NCI-H1436 treated with DMSO at 0.1 percent for 48 hours (cell line): Measurements from ENCODE around the gene CLEC20A.
"Not testable (repeated sequence)": the region's sequence is repeated elsewhere in the genome, so short reads cannot be mapped to it uniquely, and the experiment has no call there.

Experiments
- DNase-seq: peaks from one replicate; lab custom pipeline; 2025; lab: John Stamatoyannopoulos, UW

Gene CLEC20A

DNA sequence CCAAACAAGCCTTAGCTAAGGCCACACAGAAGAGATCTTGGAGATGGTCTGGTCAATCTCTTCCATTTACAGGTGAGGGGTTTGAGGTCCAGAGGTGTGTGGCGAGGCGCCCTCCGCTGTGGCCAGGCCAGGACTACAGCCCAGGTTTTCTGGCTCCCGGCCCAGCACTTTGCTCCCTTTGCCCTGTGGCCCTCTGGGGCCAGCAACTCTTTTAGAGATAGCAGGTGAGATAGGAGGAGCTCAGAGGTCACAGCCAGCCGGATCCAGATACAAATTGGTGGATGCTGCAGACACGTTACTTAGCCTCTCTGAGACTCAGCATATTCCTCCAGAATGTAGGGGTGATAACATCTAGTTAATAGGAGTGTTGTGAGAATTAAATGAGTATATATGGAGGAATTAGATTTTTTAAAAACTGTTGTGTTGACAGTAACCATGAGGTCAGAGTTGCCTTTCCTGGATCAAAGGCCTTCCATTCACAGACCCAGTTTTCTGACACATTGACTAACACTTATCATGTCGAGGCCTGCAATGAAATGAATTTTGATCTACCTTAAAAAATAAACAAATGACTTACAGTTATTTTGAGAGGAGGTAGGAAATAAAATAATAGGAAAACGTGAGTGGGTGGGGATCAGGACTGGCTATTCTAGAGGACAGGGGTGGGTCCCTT, 32.7 kb upstream of the CLEC20A start:
- no peak for DNase-seq

DNA sequence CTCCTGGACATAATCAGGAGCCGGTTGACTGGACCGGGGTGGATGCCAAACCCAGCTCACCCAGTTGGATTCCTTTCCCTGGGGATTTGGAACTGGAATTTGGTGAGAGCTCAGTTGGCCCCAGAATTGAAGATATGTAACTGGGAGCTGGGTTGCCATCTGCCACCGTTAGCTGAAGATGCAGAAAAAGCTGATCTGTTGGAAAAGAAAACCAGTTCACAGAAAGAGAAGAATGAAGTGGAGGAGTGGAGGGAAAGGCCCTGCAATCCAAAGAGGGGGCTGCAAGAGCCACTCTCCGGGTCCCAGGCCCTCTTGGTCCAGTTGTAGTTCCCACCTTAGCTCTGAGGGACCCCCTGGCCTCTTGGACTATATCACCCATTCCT, 32.2 kb upstream of the CLEC20A start:
- no peak for DNase-seq

DNA sequence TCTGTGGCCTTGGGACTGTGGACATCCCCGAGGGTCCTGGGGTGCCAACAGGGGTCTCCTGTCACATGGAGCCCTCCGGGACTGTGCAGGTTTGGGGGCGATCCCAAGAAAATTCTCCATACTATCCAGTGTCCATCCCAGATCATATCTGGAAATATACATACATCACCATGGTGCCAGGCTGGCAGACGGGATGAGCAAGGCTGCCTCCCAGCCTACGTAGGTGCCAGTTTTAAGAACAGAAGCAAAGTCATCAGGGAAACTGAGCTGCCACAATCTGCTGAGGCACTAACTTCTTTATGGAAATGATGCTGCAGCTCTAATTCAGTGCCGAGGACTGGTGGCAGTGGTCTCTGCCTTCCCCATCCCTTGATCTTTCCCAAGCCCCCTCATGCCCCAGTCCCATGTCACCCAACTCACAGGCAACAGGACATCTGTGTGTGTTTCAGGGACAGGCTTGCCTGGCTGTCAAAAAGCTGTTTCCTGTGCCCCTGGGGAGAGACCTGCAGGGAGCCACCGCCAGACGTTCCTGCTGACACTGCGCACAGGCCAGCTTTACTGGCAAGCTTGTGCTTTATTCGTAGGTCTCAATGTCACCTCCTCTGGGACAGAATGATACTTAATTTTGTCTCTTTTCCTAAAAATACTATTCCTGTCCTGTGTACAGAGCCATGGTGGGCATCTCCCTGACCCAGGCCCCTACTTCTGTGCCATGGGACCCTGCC, 31.6 kb upstream of the CLEC20A start:
- DNase-seq, result no peak

GRCh38 chr1:178527117-178527516, 30.4 kb upstream of the CLEC20A start:
- DNase-seq, result no peak

DNA sequence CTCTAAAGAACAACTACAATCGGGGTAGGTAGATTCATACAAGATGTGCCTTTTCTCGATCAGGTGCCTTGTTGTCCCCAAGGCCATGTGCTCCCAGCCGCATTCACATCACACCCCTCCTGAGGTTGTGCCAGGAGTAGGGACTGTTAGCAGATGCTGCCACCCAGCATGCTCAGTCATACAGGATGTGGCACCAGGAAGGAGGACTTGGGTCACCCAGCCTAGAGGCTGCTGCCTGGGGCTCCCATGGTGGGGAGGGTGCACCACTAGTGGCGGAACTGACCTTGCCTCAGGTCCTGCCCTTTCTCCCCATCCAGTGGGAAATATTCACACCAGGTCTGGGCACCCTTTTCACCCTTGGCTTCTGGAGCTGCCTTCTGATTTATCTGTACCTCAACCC, 24.5 kb upstream of the CLEC20A start:
- DNase-seq, result no peak

DNA sequence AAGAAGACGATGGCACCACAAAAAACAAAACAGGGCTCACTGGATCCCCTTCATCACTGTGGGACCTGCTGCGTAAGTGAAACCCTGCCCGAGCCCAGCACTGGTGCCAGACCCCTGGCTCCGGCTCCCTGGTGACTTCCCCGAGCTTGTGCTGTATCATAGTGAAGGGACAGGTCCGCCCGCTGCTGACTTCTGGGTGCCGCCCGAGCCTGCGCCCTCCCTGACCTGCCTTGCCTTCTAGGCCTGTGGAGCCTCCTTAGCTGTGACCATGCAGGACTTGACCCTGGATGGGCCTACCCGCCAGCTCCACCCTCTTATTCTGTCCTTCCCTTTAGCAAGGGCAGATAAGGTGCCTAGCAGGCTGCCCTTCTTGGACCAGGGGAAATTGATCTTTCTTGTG, 24.0 kb upstream of the CLEC20A start:
- DNase-seq, result no peak

DNA sequence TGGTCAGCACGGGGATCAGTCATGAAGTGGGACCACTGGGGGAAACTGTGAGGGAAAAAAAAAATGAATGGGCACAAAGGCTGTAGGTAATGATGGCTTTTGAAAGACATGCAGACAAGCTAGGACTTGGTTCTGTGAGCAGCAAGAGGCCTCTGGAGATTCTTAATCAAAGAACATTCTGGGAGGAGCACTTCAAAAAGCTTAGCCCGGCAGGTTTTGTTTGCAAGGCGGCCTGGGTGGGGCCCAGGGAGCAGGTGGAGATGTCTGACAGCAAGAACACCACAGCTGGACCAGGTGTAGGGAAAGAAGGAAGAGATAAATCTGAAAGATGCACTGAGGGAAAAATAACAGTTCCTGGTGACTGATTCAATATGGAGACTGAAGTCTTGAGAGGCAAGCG, 22.1 kb upstream of the CLEC20A start:
- peak; percentile 63 for DNase-seq

DNA sequence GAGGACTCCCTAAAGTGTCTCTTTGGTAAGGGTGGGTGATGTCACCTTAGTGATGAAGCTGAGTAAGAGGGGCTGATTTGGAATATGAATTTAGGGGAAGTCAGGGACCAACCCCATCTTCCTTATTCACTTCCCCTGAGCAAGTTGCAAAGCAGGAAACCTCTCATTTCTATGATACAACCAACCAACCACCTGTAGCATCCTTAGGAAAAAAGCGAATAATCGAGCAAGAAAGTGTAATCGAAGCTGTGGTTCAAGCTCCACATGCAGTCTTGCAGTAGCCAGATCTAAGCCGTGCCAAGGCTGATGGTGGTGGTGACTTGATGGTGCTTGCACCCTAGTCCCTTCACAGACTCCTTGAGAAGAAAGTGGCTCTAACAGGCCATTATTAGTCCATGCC, 19.3 kb upstream of the CLEC20A start:
- DNase-seq, result no peak

- no peak for DNase-seq
These were observed 16.7 kb upstream of the CLEC20A start for GRCh38 chr1:178513278-178513983.

DNA sequence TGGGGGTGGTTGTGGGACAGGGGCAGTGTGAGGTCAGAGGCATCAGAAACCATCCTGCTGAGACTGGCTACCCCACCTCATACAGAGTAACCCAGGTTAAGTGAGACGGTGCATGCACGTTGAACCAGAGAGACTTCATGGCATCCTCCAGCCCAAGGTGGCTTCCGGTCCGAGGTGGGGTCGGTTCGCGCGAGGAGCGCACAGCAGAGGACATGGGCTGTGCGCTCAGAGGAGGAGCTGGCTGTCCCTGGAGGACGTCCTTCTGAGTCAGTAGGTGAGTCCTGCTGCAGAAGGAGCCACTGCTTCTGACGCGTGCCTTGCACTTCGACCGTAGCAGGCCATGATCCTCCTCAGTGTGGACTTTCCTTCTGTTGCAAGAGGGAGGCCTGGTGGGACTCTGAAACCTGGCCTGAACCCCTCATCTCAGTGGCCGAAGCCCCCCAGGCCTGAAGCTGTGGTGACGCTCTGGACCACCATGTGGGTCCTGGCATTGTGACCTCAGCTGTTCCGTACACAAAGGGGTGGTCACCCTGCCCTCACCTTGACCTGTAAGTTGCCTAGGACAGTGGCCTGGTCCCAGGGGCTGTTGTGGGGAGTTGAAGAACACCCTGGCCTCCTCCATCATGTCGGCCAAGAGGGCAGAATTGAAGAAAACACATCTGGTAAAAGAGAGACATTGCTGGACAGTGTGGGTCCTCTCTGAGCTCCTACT, 16.0 kb upstream of the CLEC20A start, which contains the start of gene TEX35:
TEX35 (plus strand) TSS at position 544 of the 712 bp plus-strand sequence; CDS start at position 624, 80 bp downstream.
- no peak for DNase-seq

DNA sequence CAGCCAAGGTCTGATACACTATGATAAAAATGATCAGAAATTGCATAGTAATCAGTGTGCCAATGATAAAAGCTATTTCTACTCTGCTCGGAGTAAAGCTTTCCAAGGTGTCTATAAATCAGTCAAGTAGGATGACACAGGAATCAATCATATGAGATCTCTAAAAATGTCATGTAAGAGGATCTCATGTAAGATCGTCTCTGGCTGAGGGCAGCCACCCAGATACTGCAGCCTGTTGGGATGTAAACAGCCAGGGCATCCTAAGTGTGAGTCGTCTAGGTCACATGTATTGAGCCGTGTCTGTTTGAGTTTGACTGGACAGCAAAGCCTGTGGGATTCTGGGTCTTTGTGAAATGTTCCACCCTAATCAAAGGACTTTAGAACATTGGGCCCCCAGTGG, 13.4 kb upstream of the CLEC20A start:
- DNase-seq, result no peak

- no peak for DNase-seq
These were observed 12.7 kb upstream of the CLEC20A start for GRCh38 chr1:178509414-178510007.

DNA sequence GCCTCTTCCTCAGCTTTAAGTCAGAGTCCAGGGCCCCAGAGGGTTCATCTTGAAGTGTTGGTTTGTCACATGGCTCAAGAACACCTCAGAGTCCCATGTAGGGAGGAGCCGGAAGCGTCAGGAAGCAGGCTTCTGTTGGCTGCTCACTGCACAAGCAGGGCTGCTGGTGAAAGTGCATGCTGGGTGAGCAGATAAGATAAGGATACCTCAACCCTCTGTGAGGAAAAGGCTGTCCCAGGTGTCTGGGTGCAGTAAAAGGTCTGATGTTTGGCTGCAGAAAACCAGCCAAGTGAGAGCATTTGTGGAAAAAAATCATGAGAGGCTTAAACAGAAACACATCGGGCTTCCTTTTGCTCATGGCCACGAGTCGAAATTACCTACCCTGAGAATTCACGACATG, 9.9 kb upstream of the CLEC20A start:
- DNase-seq, result no peak

- no peak for DNase-seq
These were observed 9.4 kb upstream of the CLEC20A start for GRCh38 chr1:178506177-178506576.

DNA sequence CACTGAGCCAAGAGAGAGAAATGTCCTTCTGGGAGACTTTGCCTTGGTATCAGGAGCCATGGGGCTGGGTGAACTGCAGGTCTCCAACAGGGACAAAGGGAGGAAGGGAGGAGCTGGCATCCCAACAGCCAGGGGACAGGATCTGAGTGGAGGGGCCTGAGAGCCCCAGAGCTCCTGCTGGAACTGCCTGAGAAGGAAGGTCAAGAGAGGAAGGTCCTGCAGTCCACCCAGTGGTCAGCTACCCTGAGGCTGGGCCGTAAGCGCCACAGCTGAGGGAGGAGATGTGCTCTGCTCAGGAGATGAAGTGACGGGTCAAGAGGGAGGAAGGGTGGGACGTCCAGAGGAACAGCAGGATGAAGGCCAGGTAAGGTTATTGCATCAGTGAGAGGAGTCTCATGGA, 7.5 kb upstream of the CLEC20A start:
- no peak for DNase-seq

DNA sequence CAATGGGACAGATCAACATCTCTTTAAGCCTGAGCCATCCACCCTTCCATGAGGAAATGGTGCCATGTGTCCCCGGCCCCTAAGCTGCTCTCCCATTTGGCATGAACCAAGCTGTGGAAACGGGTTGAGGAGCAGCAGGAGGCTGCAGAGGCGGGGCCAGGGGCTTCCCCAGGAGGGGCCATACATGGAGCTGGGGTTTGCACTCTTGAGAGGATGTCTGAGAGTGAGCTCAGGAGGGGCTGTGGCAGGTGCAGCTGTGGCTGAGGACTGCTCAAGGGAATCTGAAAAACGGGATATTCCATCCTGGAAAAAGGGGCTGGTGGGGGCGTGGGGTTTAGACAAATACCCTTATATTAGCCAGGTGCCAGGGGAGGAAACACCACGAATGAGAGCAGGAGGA, 7.1 kb upstream of the CLEC20A start:
- DNase-seq, result no peak

GRCh38 chr1:178503316-178503715, 6.6 kb upstream of the CLEC20A start:
- DNase-seq, result not testable (repeated sequence)

DNA sequence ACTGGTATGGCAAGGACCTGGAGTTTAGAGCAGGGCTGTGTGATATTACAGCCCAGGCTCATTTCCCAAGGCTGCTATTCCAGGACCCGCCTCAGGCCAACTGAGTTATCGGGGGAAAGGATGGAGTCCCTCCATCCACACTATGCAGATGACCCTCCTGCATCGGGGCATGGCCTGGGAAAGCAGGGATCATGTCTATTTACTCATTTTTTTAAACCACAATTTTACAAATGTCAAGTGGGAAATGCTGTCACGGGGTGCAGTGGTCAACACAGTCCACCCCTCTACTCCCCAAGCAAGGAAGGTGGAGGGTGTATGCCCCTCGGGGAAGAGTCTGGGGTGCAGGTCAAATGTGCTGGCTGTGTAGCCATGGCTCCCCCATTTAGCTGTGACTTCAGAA, 6.1 kb upstream of the CLEC20A start:
- DNase-seq, result no peak

DNA sequence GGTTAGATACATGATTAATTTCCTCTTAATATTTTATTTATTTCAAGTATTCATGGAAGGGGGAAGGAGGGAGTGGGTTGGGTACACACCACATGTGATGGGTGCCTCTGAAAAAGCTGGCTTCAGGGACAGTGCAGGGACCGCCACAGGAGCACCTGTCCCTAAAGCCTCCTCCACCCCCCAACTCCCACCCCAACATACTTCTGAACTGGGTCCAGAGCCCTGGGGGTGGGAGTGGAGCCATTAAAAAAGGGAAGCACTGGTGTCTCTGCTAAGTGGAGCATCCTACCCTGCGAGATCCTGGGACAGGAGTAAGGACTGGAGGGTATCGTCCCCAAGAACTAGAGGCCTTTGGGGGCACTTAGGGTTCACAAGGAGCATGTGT, 5.6 kb upstream of the CLEC20A start:
- no peak for DNase-seq

DNA sequence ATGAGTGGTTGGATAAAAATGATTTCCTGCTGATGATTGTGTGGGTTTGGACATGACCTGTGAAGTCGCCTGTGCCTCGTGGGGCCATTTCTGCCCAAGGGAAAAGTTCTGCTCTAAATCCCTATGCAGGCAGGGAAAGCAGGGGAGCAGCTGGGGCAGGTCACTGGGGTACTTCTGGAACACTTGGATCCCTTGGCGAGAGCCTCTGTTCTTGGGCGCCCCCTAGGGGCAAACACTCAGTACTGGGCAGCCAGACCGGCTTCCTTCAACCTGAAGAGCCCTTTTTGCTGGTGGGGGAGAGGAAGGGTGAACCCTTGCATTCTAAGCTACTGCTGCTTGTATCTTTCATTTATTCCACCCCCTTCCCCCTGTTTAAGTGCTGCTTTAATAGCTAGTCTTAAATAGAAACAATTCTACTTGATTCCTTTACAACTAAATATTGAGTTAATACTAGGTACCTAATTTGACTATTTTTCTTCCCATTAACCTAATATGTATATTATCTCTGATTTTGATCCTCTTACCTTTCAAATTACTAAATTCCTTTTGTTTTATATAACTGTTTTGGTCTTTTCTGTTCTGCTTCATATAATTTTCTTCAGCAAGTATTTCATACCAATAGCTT, 5.1 kb upstream of the CLEC20A start:
- DNase-seq, result no peak

GRCh38 chr1:178500936-178501554, 4.3 kb upstream of the CLEC20A start:
- no peak for DNase-seq
